WTC11 (cell line): Measurements from ENCODE around the gene DPCD. TPM values are rescaled to one million over a fixed set of nuclear protein-coding genes. Genes with fewer than 3 reads are reported as not detected.

Source experiments
- ATAC-seq: fragments of 200-7000 bp; cut with Tn5 transposase; 2 replicates; pipeline ENCODE4 v1.10.0; 2021; ENCODE audit warnings: mild to moderate bottlenecking, moderate library complexity
- CTCF ChIA-PET: fragments of 300-600 bp; sonication (Branson Sonifier 250); formaldehyde crosslinking; loops from one replicate; lab custom pipeline; 2021; ENCODE audit warnings: antibody characterized with exemption; lab: Charles Lee
- POLR2A ChIA-PET: fragments of 350-600 bp; sonication (Branson Sonifier 250); formaldehyde crosslinking; loops from one replicate; lab custom pipeline; 2021; ENCODE audit warnings: antibody characterized with exemption; lab: Charles Lee
- DNase-seq: peaks from one replicate; pipeline ENCODE4 v3.0.0; 2021; ENCODE audit warnings: low spot score
- H3K27ac Mint-ChIP-seq: 2 replicates; pipeline ENCODE4 v1.8.0; 2021; ENCODE audit warnings: mixed read lengths
- H3K27me3 Mint-ChIP-seq: 2 replicates; pipeline ENCODE4 v1.8.0; 2021; ENCODE audit warnings: low read depth, mild to moderate bottlenecking, moderate library complexity, mixed read lengths
- H3K36me3 Mint-ChIP-seq: 2 replicates; pipeline ENCODE4 v1.8.0; 2021; ENCODE audit warnings: mixed read lengths
- H3K4me1 Mint-ChIP-seq: 2 replicates; pipeline ENCODE4 v1.8.0; 2022; ENCODE audit warnings: mixed read lengths
- H3K4me3 Mint-ChIP-seq: 2 replicates; pipeline ENCODE4 v1.8.0; 2021; ENCODE audit warnings: mild to moderate bottlenecking, moderate library complexity, mixed read lengths
- H3K9me3 Mint-ChIP-seq: 2 replicates; pipeline ENCODE4 v1.8.0; 2021; ENCODE audit warnings: mixed read lengths
- CBFB ChIP-seq: sonication (generic); formaldehyde crosslinking; IDR thresholded peaks from 2 replicates; pipeline ENCODE4 v1.8.1; 2022; ENCODE audit warnings: mild to moderate bottlenecking, low read depth, missing genetic modification reagents
- ELF4 ChIP-seq: sonication (generic); formaldehyde crosslinking; IDR thresholded peaks from 2 replicates; pipeline ENCODE4 v1.8.1; 2022; ENCODE audit warnings: low read depth, mild to moderate bottlenecking, moderate library complexity, missing genetic modification reagents
- FOXK1 ChIP-seq: sonication (generic); formaldehyde crosslinking; IDR thresholded peaks from 2 replicates; pipeline ENCODE4 v1.8.0; 2022; ENCODE audit warnings: mild to moderate bottlenecking, moderate library complexity, missing genetic modification reagents
- GABPB1 ChIP-seq: sonication (generic); formaldehyde crosslinking; IDR thresholded peaks from 2 replicates; pipeline ENCODE4 v1.8.1; 2023; ENCODE audit warnings: mild to moderate bottlenecking, missing genetic modification reagents
- NFATC4 ChIP-seq: fragments of 250-450 bp; sonication (Bioruptor Pico); IDR thresholded peaks from 2 replicates; pipeline ENCODE4 v1.9.0; 2021; ENCODE audit warnings: mild to moderate bottlenecking
- NFYB ChIP-seq: sonication (generic); formaldehyde crosslinking; conservative IDR thresholded peaks from 2 replicates; pipeline ENCODE4 v1.8.0; 2022; ENCODE audit warnings: low read depth, missing genetic modification reagents
- RELA ChIP-seq: sonication (generic); formaldehyde crosslinking; IDR thresholded peaks from 2 replicates; pipeline ENCODE4 v1.8.1; 2022; ENCODE audit warnings: missing genetic modification reagents, mild to moderate bottlenecking, borderline replicate concordance
- SMAD4 ChIP-seq: sonication (generic); formaldehyde crosslinking; IDR thresholded peaks from 2 replicates; pipeline ENCODE4 v1.8.0; 2022; ENCODE audit warnings: mild to moderate bottlenecking, missing genetic modification reagents
- TEAD1 ChIP-seq: sonication (generic); formaldehyde crosslinking; IDR thresholded peaks from 2 replicates; pipeline ENCODE4 v1.8.0; 2022; ENCODE audit warnings: mild to moderate bottlenecking, missing genetic modification reagents
- ZBTB21 ChIP-seq: sonication (generic); formaldehyde crosslinking; IDR thresholded peaks from 2 replicates; pipeline ENCODE4 v1.8.1; 2023; ENCODE audit warnings: mild to moderate bottlenecking, missing genetic modification reagents, borderline replicate concordance
- ZNF219 ChIP-seq: sonication (generic); formaldehyde crosslinking; IDR thresholded peaks from 2 replicates; pipeline ENCODE4 v1.8.0; 2023; ENCODE audit warnings: missing genetic modification reagents, mild to moderate bottlenecking, borderline replicate concordance
- ZNF671 ChIP-seq: fragments of 250-450 bp; sonication (Bioruptor Pico); IDR thresholded peaks from 2 replicates; pipeline ENCODE4 v1.8.0; 2021; ENCODE audit warnings: mild to moderate bottlenecking
- total RNA-seq: library from RNA; stranded (reverse); gene quantifications from 3 replicates; pipeline ENCODE4 v1.2.3, GENCODE V29; 2021
- TF ChIP-seq, protein P1 (sequence below): fragments of 250-450 bp; sonication (Bioruptor Pico); IDR thresholded peaks from 2 replicates; pipeline ENCODE4 v1.9.0; 2021; ENCODE audit warnings: moderate library complexity, mild to moderate bottlenecking, inconsistent platforms, borderline replicate concordance
- TF ChIP-seq, protein P2 (sequence below): sonication (generic); formaldehyde crosslinking; IDR thresholded peaks from 2 replicates; pipeline ENCODE4 v1.8.0; 2023; ENCODE audit warnings: mild to moderate bottlenecking, missing genetic modification reagents
- TF ChIP-seq, protein P3 (sequence below): sonication (generic); formaldehyde crosslinking; IDR thresholded peaks from 2 replicates; pipeline ENCODE4 v1.8.1; 2022; ENCODE audit warnings: missing genetic modification reagents, borderline replicate concordance
- TF ChIP-seq, protein P4 (sequence below): fragments of 250-450 bp; sonication (Bioruptor Pico); IDR thresholded peaks from 2 replicates; pipeline ENCODE4 v1.9.0; 2021; ENCODE audit warnings: mild to moderate bottlenecking
- TF ChIP-seq, protein P5 (sequence below): sonication (generic); formaldehyde crosslinking; IDR thresholded peaks from 2 replicates; pipeline ENCODE4 v1.8.1; 2023; ENCODE audit warnings: mild to moderate bottlenecking, missing genetic modification reagents, moderate library complexity
- TF ChIP-seq, protein P6 (sequence below): sonication (generic); formaldehyde crosslinking; IDR thresholded peaks from 2 replicates; pipeline ENCODE4 v1.8.1; 2022; ENCODE audit warnings: low read depth, missing genetic modification reagents, borderline replicate concordance
- TF ChIP-seq, protein P7 (sequence below): sonication (generic); formaldehyde crosslinking; IDR thresholded peaks from 2 replicates; pipeline ENCODE4 v1.8.0; 2022; ENCODE audit warnings: mild to moderate bottlenecking, missing genetic modification reagents
- TF ChIP-seq, protein P8 (sequence below): fragments of 200-600 bp; IDR thresholded peaks from 2 replicates; pipeline ENCODE4 v1.8.0; 2022; ENCODE audit warnings: antibody characterized with exemption

DPCD gene
- total RNA-seq, 1 experiment from 2014 or later, result 21.8 TPM

DNA sequence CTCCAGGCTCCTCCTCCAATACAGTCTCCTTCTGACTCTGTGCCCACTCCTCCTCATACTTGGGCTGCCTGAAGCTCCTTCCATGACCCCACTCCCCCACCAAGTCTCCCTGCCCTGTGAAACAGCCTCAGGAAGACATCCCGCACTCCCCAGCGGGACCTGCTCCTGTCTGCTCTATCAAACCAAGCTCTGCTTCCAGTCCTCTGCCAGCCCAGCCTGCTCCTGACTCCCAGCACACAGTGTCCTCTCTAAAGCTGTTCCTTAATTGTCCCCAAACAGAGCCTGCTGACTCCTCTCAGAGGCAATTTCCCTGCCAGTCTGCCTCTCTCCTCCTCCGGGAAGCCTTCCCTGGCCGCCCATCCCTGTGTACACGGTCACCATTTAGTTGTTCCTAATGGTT lies 9.9 kb upstream of the DPCD start:
- Mint-ChIP-seq H3K27me3 (peaks cover 8% of the 10 kb centered on the region), H3K9me3 (peaks cover 3% of the 10 kb centered on the region; the same call in 1 of the 2 replicates), H3K36me3 (peaks cover 20% of the 10 kb centered on the region), H3K27ac (no peak overlapping the region; the same call in 1 of the 2 replicates), H3K4me1 (peaks cover 28% of the 10 kb centered on the region), H3K4me3 (no peak overlapping the region)
- ChIA-PET CTCF (interaction anchor here (0.9 to 1.9 kb wide), 2 partner anchors 24 to 196 kb away, joined by 3 to 4 read pairs; no protein-coding TSS in a partner anchor), POLR2A (no interaction called here)
- DNase-seq (no peak), ATAC-seq (no peak)
- no peak for TF ChIP-seq ZNF219
- TF ChIP-seq, protein P1, sequence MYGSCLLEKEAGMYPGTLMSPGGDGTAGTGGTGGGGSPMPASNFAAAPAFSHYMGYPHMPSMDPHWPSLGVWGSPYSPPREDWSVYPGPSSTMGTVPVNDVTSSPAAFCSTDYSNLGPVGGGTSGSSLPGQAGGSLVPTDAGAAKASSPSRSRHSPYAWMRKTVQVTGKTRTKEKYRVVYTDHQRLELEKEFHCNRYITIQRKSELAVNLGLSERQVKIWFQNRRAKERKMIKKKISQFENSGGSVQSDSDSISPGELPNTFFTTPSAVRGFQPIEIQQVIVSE, result no peak
- no peak for TF ChIP-seq GABPB1 (CRISPR knock-in tag)
- TF ChIP-seq, protein P2, sequence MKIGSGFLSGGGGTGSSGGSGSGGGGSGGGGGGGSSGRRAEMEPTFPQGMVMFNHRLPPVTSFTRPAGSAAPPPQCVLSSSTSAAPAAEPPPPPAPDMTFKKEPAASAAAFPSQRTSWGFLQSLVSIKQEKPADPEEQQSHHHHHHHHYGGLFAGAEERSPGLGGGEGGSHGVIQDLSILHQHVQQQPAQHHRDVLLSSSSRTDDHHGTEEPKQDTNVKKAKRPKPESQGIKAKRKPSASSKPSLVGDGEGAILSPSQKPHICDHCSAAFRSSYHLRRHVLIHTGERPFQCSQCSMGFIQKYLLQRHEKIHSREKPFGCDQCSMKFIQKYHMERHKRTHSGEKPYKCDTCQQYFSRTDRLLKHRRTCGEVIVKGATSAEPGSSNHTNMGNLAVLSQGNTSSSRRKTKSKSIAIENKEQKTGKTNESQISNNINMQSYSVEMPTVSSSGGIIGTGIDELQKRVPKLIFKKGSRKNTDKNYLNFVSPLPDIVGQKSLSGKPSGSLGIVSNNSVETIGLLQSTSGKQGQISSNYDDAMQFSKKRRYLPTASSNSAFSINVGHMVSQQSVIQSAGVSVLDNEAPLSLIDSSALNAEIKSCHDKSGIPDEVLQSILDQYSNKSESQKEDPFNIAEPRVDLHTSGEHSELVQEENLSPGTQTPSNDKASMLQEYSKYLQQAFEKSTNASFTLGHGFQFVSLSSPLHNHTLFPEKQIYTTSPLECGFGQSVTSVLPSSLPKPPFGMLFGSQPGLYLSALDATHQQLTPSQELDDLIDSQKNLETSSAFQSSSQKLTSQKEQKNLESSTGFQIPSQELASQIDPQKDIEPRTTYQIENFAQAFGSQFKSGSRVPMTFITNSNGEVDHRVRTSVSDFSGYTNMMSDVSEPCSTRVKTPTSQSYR (CRISPR knock-in tag), result no peak
- no peak for TF ChIP-seq ZBTB21 (CRISPR knock-in tag)
- TF ChIP-seq, protein P3, sequence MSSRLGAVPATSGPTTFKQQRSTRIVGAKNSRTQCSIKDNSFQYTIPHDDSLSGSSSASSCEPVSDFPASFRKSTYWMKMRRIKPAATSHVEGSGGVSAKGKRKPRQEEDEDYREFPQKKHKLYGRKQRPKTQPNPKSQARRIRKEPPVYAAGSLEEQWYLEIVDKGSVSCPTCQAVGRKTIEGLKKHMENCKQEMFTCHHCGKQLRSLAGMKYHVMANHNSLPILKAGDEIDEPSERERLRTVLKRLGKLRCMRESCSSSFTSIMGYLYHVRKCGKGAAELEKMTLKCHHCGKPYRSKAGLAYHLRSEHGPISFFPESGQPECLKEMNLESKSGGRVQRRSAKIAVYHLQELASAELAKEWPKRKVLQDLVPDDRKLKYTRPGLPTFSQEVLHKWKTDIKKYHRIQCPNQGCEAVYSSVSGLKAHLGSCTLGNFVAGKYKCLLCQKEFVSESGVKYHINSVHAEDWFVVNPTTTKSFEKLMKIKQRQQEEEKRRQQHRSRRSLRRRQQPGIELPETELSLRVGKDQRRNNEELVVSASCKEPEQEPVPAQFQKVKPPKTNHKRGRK, result no peak
- TF ChIP-seq, protein P4, sequence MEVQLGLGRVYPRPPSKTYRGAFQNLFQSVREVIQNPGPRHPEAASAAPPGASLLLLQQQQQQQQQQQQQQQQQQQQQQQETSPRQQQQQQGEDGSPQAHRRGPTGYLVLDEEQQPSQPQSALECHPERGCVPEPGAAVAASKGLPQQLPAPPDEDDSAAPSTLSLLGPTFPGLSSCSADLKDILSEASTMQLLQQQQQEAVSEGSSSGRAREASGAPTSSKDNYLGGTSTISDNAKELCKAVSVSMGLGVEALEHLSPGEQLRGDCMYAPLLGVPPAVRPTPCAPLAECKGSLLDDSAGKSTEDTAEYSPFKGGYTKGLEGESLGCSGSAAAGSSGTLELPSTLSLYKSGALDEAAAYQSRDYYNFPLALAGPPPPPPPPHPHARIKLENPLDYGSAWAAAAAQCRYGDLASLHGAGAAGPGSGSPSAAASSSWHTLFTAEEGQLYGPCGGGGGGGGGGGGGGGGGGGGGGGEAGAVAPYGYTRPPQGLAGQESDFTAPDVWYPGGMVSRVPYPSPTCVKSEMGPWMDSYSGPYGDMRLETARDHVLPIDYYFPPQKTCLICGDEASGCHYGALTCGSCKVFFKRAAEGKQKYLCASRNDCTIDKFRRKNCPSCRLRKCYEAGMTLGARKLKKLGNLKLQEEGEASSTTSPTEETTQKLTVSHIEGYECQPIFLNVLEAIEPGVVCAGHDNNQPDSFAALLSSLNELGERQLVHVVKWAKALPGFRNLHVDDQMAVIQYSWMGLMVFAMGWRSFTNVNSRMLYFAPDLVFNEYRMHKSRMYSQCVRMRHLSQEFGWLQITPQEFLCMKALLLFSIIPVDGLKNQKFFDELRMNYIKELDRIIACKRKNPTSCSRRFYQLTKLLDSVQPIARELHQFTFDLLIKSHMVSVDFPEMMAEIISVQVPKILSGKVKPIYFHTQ (CRISPR knock-in tag), result no peak
- no peak for TF ChIP-seq CBFB (CRISPR knock-in tag)
- TF ChIP-seq RELA, result no peak
- TF ChIP-seq ELF4 (CRISPR knock-in tag), result no peak
- no peak for TF ChIP-seq TEAD1 (CRISPR knock-in tag)
- TF ChIP-seq NFYB, result no peak
- TF ChIP-seq, protein P5, sequence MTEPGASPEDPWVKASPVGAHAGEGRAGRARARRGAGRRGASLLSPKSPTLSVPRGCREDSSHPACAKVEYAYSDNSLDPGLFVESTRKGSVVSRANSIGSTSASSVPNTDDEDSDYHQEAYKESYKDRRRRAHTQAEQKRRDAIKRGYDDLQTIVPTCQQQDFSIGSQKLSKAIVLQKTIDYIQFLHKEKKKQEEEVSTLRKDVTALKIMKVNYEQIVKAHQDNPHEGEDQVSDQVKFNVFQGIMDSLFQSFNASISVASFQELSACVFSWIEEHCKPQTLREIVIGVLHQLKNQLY (CRISPR knock-in tag), result no peak
- TF ChIP-seq, protein P6, sequence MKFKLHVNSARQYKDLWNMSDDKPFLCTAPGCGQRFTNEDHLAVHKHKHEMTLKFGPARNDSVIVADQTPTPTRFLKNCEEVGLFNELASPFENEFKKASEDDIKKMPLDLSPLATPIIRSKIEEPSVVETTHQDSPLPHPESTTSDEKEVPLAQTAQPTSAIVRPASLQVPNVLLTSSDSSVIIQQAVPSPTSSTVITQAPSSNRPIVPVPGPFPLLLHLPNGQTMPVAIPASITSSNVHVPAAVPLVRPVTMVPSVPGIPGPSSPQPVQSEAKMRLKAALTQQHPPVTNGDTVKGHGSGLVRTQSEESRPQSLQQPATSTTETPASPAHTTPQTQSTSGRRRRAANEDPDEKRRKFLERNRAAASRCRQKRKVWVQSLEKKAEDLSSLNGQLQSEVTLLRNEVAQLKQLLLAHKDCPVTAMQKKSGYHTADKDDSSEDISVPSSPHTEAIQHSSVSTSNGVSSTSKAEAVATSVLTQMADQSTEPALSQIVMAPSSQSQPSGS, result no peak
- TF ChIP-seq FOXK1, result no peak
- no peak for TF ChIP-seq ZNF671 (CRISPR knock-in tag)
- TF ChIP-seq, protein P7, sequence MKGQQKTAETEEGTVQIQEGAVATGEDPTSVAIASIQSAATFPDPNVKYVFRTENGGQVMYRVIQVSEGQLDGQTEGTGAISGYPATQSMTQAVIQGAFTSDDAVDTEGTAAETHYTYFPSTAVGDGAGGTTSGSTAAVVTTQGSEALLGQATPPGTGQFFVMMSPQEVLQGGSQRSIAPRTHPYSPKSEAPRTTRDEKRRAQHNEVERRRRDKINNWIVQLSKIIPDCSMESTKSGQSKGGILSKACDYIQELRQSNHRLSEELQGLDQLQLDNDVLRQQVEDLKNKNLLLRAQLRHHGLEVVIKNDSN (CRISPR knock-in tag), result no peak
- no peak for TF ChIP-seq SMAD4 (CRISPR knock-in tag)
- TF ChIP-seq, protein P8, sequence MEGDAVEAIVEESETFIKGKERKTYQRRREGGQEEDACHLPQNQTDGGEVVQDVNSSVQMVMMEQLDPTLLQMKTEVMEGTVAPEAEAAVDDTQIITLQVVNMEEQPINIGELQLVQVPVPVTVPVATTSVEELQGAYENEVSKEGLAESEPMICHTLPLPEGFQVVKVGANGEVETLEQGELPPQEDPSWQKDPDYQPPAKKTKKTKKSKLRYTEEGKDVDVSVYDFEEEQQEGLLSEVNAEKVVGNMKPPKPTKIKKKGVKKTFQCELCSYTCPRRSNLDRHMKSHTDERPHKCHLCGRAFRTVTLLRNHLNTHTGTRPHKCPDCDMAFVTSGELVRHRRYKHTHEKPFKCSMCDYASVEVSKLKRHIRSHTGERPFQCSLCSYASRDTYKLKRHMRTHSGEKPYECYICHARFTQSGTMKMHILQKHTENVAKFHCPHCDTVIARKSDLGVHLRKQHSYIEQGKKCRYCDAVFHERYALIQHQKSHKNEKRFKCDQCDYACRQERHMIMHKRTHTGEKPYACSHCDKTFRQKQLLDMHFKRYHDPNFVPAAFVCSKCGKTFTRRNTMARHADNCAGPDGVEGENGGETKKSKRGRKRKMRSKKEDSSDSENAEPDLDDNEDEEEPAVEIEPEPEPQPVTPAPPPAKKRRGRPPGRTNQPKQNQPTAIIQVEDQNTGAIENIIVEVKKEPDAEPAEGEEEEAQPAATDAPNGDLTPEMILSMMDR, result no peak
- TF ChIP-seq NFATC4 (CRISPR knock-in tag), result no peak
